Measurements from ENCODE around the gene BDKRB2.

GRCh38 chr14:96286251-96286650 is 81.6 kb downstream of the BDKRB2 start:
- TF ChIP-seq CTCF (IDR thresholded peaks at IDR 0.05) (no peak), POLR2A (IDR thresholded peaks at IDR 0.05) (no peak)

Data from thyroid gland (tissue), 4 donors.